H1 (cell line): ENCODE measurements around the gene GNB5. TPM values are rescaled to one million over a fixed set of nuclear protein-coding genes. Genes with fewer than 3 reads are reported as not detected.

Experiments used
- CTCF ChIA-PET: fragments of 300-600 bp; sonication (Branson Sonifier 250); formaldehyde crosslinking; loops from one replicate; lab custom pipeline; 2021; ENCODE audit not compliant: partially characterized antibody; lab: Charles Lee
- POLR2A ChIA-PET: fragments of 300-600 bp; sonication (Branson Sonifier 250); formaldehyde crosslinking; loops from one replicate; lab custom pipeline; 2021; ENCODE audit warnings: inconsistent platforms; ENCODE audit not compliant: partially characterized antibody; lab: Charles Lee
- DNase-seq, 2 experiments: peaks; one replicate each; pipeline versions ENCODE4 v3.0.0 to v3.0.0-alpha.2; 2010 to 2022; ENCODE audit warnings: low spot score in 2 of 2, low read depth in 1 of 2, mixed read lengths in 1 of 2
- FAIRE-seq: peaks from 2 replicates; lab custom pipeline; 2011; peaks lifted over from hg19 to GRCh38; lab: Jason Lieb, UNC
- H2AFZ ChIP-seq: 2 replicates; pipeline ENCODE4 v1.8.1; 2012; ENCODE audit warnings: low read length, inconsistent platforms
- H2AK5ac ChIP-seq: 2 replicates; pipeline ENCODE4 v1.6.1; 2013; ENCODE audit warnings: low read depth, low read length
- H2BK120ac ChIP-seq: replicated peaks from 2 replicates; pipeline ENCODE3; 2013; ENCODE audit warnings: low read depth, low read length, inconsistent platforms
- H2BK12ac ChIP-seq: 2 replicates; pipeline ENCODE4 v1.6.1; 2013; ENCODE audit warnings: low read depth, low read length
- H2BK15ac ChIP-seq: 2 replicates; pipeline ENCODE4 v1.6.1; 2013; ENCODE audit warnings: low read length
- H2BK20ac ChIP-seq: 2 replicates; pipeline ENCODE4 v1.6.1; 2013; ENCODE audit warnings: low read length
- H2BK5ac ChIP-seq: 2 replicates; pipeline ENCODE4 v1.6.1; 2013; ENCODE audit warnings: low read depth, low read length
- H3K14ac ChIP-seq: 2 replicates; pipeline ENCODE4 v1.6.1; 2013; ENCODE audit warnings: inconsistent platforms; ENCODE audit not compliant: insufficient read length
- H3K18ac ChIP-seq: 2 replicates; pipeline ENCODE4 v1.6.1; 2013; ENCODE audit warnings: low read length; ENCODE audit errors: extremely low read depth
- H3K23ac ChIP-seq: 2 replicates; pipeline ENCODE4 v1.6.1; 2013; ENCODE audit warnings: inconsistent platforms; ENCODE audit not compliant: insufficient read length
- H3K23me2 ChIP-seq: 2 replicates; pipeline ENCODE4 v1.6.1; 2013; ENCODE audit warnings: low read depth, low read length
- H3K27ac ChIP-seq: 2 replicates; pipeline ENCODE4 v1.6.1; 2011; ENCODE audit warnings: low read depth, low read length, inconsistent platforms
- H3K27me3 ChIP-seq, 4 experiments: replicated peaks in 1 of 4; 1 replicate in 1 of 4; 2 replicates in 3 of 4; pipeline versions ENCODE4 v1.6.1 to v1.8.1; 2011 to 2013; ENCODE audit warnings: low read length in 3 of 4, mild to moderate bottlenecking in 3 of 4, inconsistent platforms in 2 of 4, mixed read lengths in 2 of 4, moderate library complexity in 1 of 4; ENCODE audit not compliant: control insufficient read depth in 3 of 4, insufficient read depth in 3 of 4; ENCODE audit errors: extremely low read depth in 1 of 4
- H3K36me3 ChIP-seq, 4 experiments: 2 replicates each; pipeline versions ENCODE4 v1.6.1 to v1.8.1; 2011 to 2013; ENCODE audit warnings: mild to moderate bottlenecking in 4 of 4, low read length in 3 of 4, moderate library complexity in 2 of 4, control low read depth in 1 of 4, inconsistent platforms in 1 of 4; ENCODE audit not compliant: insufficient read depth in 4 of 4, control insufficient read depth in 2 of 4
- H3K4ac ChIP-seq: replicated peaks from 2 replicates; pipeline ENCODE3; 2013; ENCODE audit warnings: low read length, low read depth, mixed read lengths, inconsistent platforms; ENCODE audit not compliant: insufficient read length
- H3K4me1 ChIP-seq, 4 experiments: replicated peaks in 1 of 4; 1 replicate in 1 of 4; 2 replicates in 3 of 4; pipeline versions ENCODE4 v1.6.1 to v1.8.1; 2011 to 2013; ENCODE audit warnings: low read length in 3 of 4, inconsistent platforms in 2 of 4, mixed read lengths in 1 of 4; ENCODE audit not compliant: insufficient read depth in 4 of 4, control insufficient read depth in 3 of 4
- H3K4me2 ChIP-seq, 2 experiments: 2 replicates each; pipeline versions ENCODE4 v1.6.1 to v1.8.1; 2011 to 2013; ENCODE audit warnings: low read depth in 2 of 2, low read length in 2 of 2, control low read depth in 1 of 2, inconsistent platforms in 1 of 2, mild to moderate bottlenecking in 1 of 2; ENCODE audit not compliant: insufficient read depth in 1 of 2
- H3K4me3 ChIP-seq, 4 experiments: fragments of 200-600, 300-600 bp in 1 of 4; sonication (generic), shearing (Covaris generic), sonication (Bioruptor Twin) in 1 of 4; 2 replicates each; pipeline versions ENCODE4 v1.5.1 to v1.8.1; 2011 to 2016; ENCODE audit warnings: low read length in 4 of 4, low read depth in 3 of 4, control low read depth in 2 of 4, inconsistent platforms in 2 of 4, mild to moderate bottlenecking in 2 of 4, mixed read lengths in 1 of 4, moderate library complexity in 1 of 4; ENCODE audit not compliant: insufficient read depth in 2 of 4; ENCODE audit errors: extremely low read depth in 1 of 4
- H3K56ac ChIP-seq: replicated peaks from 2 replicates; pipeline ENCODE3; 2013; ENCODE audit warnings: low read depth, mild to moderate bottlenecking, mixed read lengths, low read length, inconsistent platforms; ENCODE audit not compliant: insufficient read length
- H3K79me1 ChIP-seq: 2 replicates; pipeline ENCODE4 v1.6.1; 2013; ENCODE audit warnings: low read depth, low read length, control low read depth
- H3K79me2 ChIP-seq, 2 experiments: 2 replicates each; pipeline versions ENCODE4 v1.6.1 to v1.8.1; 2012 to 2013; ENCODE audit warnings: low read length in 2 of 2, mild to moderate bottlenecking in 2 of 2, inconsistent platforms in 1 of 2; ENCODE audit not compliant: insufficient read depth in 2 of 2, control insufficient read depth in 1 of 2
- H3K9ac ChIP-seq, 4 experiments: replicated peaks in 1 of 4; 1 replicate in 1 of 4; 2 replicates in 3 of 4; pipeline versions ENCODE4 v1.6.1 to v1.8.1; 2011 to 2013; ENCODE audit warnings: low read depth in 3 of 4, low read length in 3 of 4, control low read depth in 2 of 4, mild to moderate bottlenecking in 2 of 4, moderate library complexity in 2 of 4, inconsistent platforms in 1 of 4; ENCODE audit errors: extremely low read depth in 1 of 4
- H3K9me3 ChIP-seq, 2 experiments: 2 replicates each; pipeline versions ENCODE4 v1.6.1 to v1.8.1; 2012 to 2013; ENCODE audit warnings: mild to moderate bottlenecking in 2 of 2, moderate library complexity in 2 of 2, control low read depth in 1 of 2, inconsistent platforms in 1 of 2, low read depth in 1 of 2, low read length in 1 of 2, mixed read lengths in 1 of 2; ENCODE audit not compliant: insufficient read depth in 2 of 2
- H4K20me1 ChIP-seq, 2 experiments: replicated peaks in 1 of 2; 2 replicates each; pipeline versions ENCODE3 to v1.8.1; 2011 to 2013; ENCODE audit warnings: inconsistent platforms in 2 of 2, low read length in 2 of 2, mild to moderate bottlenecking in 1 of 2; ENCODE audit not compliant: insufficient read depth in 2 of 2, control insufficient read depth in 1 of 2
- H4K5ac ChIP-seq: 2 replicates; pipeline ENCODE4 v1.6.1; 2013; ENCODE audit warnings: low read length, low read depth, mixed read lengths, inconsistent platforms; ENCODE audit not compliant: insufficient read length
- H4K8ac ChIP-seq: 2 replicates; pipeline ENCODE4 v1.8.0; 2013; ENCODE audit warnings: mild to moderate bottlenecking, moderate library complexity, low read length, inconsistent platforms; ENCODE audit not compliant: insufficient read depth; ENCODE audit errors: extremely low read depth
- H4K91ac ChIP-seq: replicated peaks from 2 replicates; pipeline ENCODE3; 2013; ENCODE audit warnings: low read length, mixed read lengths, inconsistent platforms; ENCODE audit not compliant: insufficient read length
- ATF3 ChIP-seq: IDR thresholded peaks from 2 replicates; pipeline ENCODE4 v1.6.1; 2011; ENCODE audit warnings: low read depth, mild to moderate bottlenecking, low read length; ENCODE audit not compliant: insufficient read depth
- CBX5 ChIP-seq: fragments of 300-800, 300-1000 bp; sonication (generic); IDR thresholded peaks from 2 replicates; pipeline ENCODE4 v1.7.1; 2016; ENCODE audit warnings: antibody characterized with exemption, low read length, low read depth
- CREB1 ChIP-seq: IDR thresholded peaks from 2 replicates; pipeline ENCODE4 v1.6.1; 2012; ENCODE audit warnings: inconsistent platforms
- CTBP2 ChIP-seq: IDR thresholded peaks from 2 replicates; pipeline ENCODE4 v1.7.0; 2011; ENCODE audit warnings: borderline replicate concordance, mild to moderate bottlenecking, moderate library complexity, mixed read lengths, low read length; ENCODE audit not compliant: insufficient read depth, insufficient read length
- GTF2F1 ChIP-seq: IDR thresholded peaks from 2 replicates; pipeline ENCODE4 v1.6.1; 2012; ENCODE audit warnings: low read depth, low read length, improper control_type of control experiment, borderline replicate concordance
- POU5F1 ChIP-seq: IDR thresholded peaks from 2 replicates; pipeline ENCODE4 v1.6.1; 2011; ENCODE audit warnings: low read depth, mild to moderate bottlenecking, low read length, moderate library complexity
- USF2 ChIP-seq: IDR thresholded peaks from 2 replicates; pipeline ENCODE4 v1.6.1; 2011; ENCODE audit warnings: low read length, improper control_type of control experiment
- WGBS, 2 experiments: shearing (Covaris generic) in 1 of 2; methylation state at CpG; one replicate each; pipeline versions ENCODE4 v1.1.6 to v1.1.7; 2013 to 2015; ENCODE audit warnings: low lambda C conversion rate in 2 of 2, mixed read lengths in 2 of 2, inconsistent platforms in 1 of 2, low coverage in 1 of 2, missing lambda C conversion rate in 1 of 2; ENCODE audit not compliant: insufficient replicate concordance in 2 of 2, insufficient coverage in 1 of 2, insufficient read length in 1 of 2; ENCODE audit errors: extremely low coverage in 1 of 2, missing lambda C conversion rate in 1 of 2; 5-methylcytosine and 5-hydroxymethylcytosine counted together
- polyA plus RNA-seq, 7 experiments: library from polyadenylated mRNA; depleted of rRNA in 3 of 7; stranded (reverse) in 5 of 7; unstranded in 2 of 7; fragments of >200 nt in 5 of 7; fragments of 200-250 nt in 2 of 7; gene quantifications; 1 replicate in 5 of 7; 2 replicates in 1 of 7; 4 replicates in 1 of 7; pipeline versions ENCODE4 v1.2.1 to v1.2.3, GENCODE V29; 2011 to 2013; ENCODE audit warnings: missing spikeins in 2 of 7, mixed read lengths in 2 of 7
- total RNA-seq: library from RNA; stranded (reverse); fragmentation: NEBNext Ultra II Directional; extraction: Animal tissue kit (Norgen Biotek cat#: 25700); gene quantifications from 2 replicates; pipeline ENCODE4 v1.2.1, GENCODE V29; 2021

Gene GNB5
- total and polyA plus RNA-seq, 2 of the 8 experiments (the other 6 are each of a cell fraction or from before 2014, with no cell fraction given), result 21.7 to 42.5 TPM

GRCh38 chr15:52153900-52154895, 37.0 kb downstream of the GNB5 start:
- Histone ChIP-seq H3K79me2 (no peaks in the 10 kb centered on the region), H4K5ac (no peak overlapping the region), H3K27ac (no peak overlapping the region), H2BK12ac (no peak overlapping the region)
- FAIRE-seq, result no peak
- TF ChIP-seq CTBP2 (no peak), GTF2F1 (no peak), POU5F1 (no peak), ATF3 (no peak), CREB1 (no peak), CBX5 (no peak), USF2 (no peak)
- TF ChIP-seq, all 59 proteins: peak for 0
- no peak overlapping the region for H4K91ac ChIP-seq
- H2AFZ ChIP-seq, result no peak overlapping the region
- H2BK5ac ChIP-seq, result no peak overlapping the region; the same call in 1 of the 2 replicates
- H3K9ac ChIP-seq, result no peak overlapping the region
- H3K56ac ChIP-seq, result no peak overlapping the region
- H3K4me1 ChIP-seq, result no peaks in the 10 kb centered on the region
- H3K4me3 ChIP-seq, result no peak overlapping the region
- no peak overlapping the region for H2BK20ac ChIP-seq
- 94% methylated on average over 12 of the region's 12 CpGs; no CpG with 5 or more reads in 1 of the 2 experiments for WGBS, 2 experiments
- no peak overlapping the region for H3K4ac ChIP-seq
- H2BK15ac ChIP-seq, result no peak overlapping the region
- H3K23me2 ChIP-seq, result no peaks in the 10 kb centered on the region
- no peaks in the 10 kb centered on the region for H3K27me3 ChIP-seq
- no peak overlapping the region for H4K8ac ChIP-seq
- no peak for DNase-seq
- H2AK5ac ChIP-seq, result no peak overlapping the region
- POLR2A ChIA-PET, result interaction anchor here (0.6 kb wide), 3 partner anchors 36 to 659 kb away, joined by 3 read pairs; no protein-coding TSS in a partner anchor
- H3K79me1 ChIP-seq, result no peaks in the 10 kb centered on the region; the same call in 1 of the 2 replicates
- H2BK120ac ChIP-seq, result no peak overlapping the region
- H3K18ac ChIP-seq, result no peak overlapping the region
- peaks cover 3 to 14% (median 4%) of the 10 kb centered on the region in 4 experiments; a peak in 5 of 8 replicates for H3K36me3 ChIP-seq
- peaks cover 0 to 4% of the 10 kb centered on the region in 2 experiments for H4K20me1 ChIP-seq
- H3K23ac ChIP-seq, result no peak overlapping the region
- no peak overlapping the region for H3K14ac ChIP-seq
- CTCF ChIA-PET, result interaction anchor here (0.7 to 4.2 kb wide), 11 partner anchors 8 to 580 kb away, joined by 3 to 27 read pairs (median 6); no protein-coding TSS in a partner anchor
- H3K4me2 ChIP-seq, result no peak overlapping the region
- no peaks in the 10 kb centered on the region for H3K9me3 ChIP-seq
